PC-9 (cell line): ENCODE data around the gene CPNE1.

Source experiments
- CTCF ChIP-seq: fragments of 200-600 bp; sonication (generic); conservative IDR thresholded peaks from 2 replicates; pipeline ENCODE4 v1.6.1; 2017; ENCODE audit warnings: mixed run types, antibody characterized with exemption, mild to moderate bottlenecking, moderate library complexity
- EZH2 ChIP-seq: fragments of 200-600 bp; sonication (generic); IDR thresholded peaks from 2 replicates; pipeline ENCODE4 v1.8.0; 2017; ENCODE audit warnings: antibody characterized with exemption, low read depth

- TF ChIP-seq CTCF = no peak
- TF ChIP-seq EZH2 = no peak
Measured at GRCh38 chr20:35704514-35705261, 40.0 kb upstream of the CPNE1 start.
